ENCODE measurements around the gene PTPRF. TPM values are rescaled to one million over a fixed set of nuclear protein-coding genes. Genes with fewer than 3 reads are reported as not detected.

The PTPRF gene
- polyA plus RNA-seq, 3 donors: not detected

- Histone ChIP-seq H3K27ac (ENCODE audit: low read depth in 1 of 2, low read length in 2 of 2) (no peak overlapping the region), H3K9me3 (replicated peaks in 1 of 2; ENCODE audit: control insufficient read depth in 1 of 2, insufficient read depth in 1 of 2, low read length in 2 of 2) (peaks cover 6 to 22% of the 10 kb centered on the region in 2 donors), H3K4me1 (ENCODE audit: control insufficient read depth in 1 of 2, insufficient read depth in 2 of 2, low read length in 2 of 2) (no peaks in the 10 kb centered on the region), H2AFZ (ENCODE audit: insufficient read depth, low read depth, low read length, poor library complexity, severe bottlenecking) (no peak overlapping the region), H3K4me2 (replicated peaks; ENCODE audit: extremely low read depth, low read length, poor library complexity, severe bottlenecking) (no peak overlapping the region), H3K36me3 (replicated peaks in 1 of 2; ENCODE audit: control insufficient read depth in 1 of 2, insufficient read depth in 2 of 2, low read length in 2 of 2) (no peaks in the 10 kb centered on the region), H3K27me3 (ENCODE audit: control insufficient read depth in 2 of 2, insufficient read depth in 2 of 2, low read length in 2 of 2) (peaks cover 0 to 3% of the 10 kb centered on the region in 2 donors), H3K9ac (ENCODE audit: insufficient read depth, low read length, poor library complexity, severe bottlenecking) (no peak overlapping the region), H3K4me3 (replicated peaks in 1 of 3; ENCODE audit: low read depth in 2 of 3, low read length in 3 of 3) (no peak overlapping the region), H4K20me1 (ENCODE audit: insufficient read depth, low read length) (no peaks in the 10 kb centered on the region), H3K79me2 (ENCODE audit: insufficient read depth, low read length) (no peaks in the 10 kb centered on the region)
- no peak overlapping the region for H3K27ac Mint-ChIP-seq
- intact Hi-C loops (cut with micrococcal nuclease): no loop called here
- no peaks in the 10 kb centered on the region for H3K4me1 Mint-ChIP-seq
- H3K27me3 Mint-ChIP-seq (ENCODE audit: low read depth in 3 of 3): peaks cover 2 to 15% (median 3%) of the 10 kb centered on the region in 3 donors
- H3K36me3 Mint-ChIP-seq: no peaks in the 10 kb centered on the region
- no peak for TF ChIP-seq CTCF (IDR thresholded peaks at IDR 0.05)
- peaks cover 16 to 37% (median 29%) of the 10 kb centered on the region in 7 donors for H3K9me3 Mint-ChIP-seq
- WGBS (ENCODE audit: insufficient coverage): 86% methylated on average over 1 of the region's 2 CpGs
- DNase-seq: no peak
- no peak overlapping the region for H3K4me3 Mint-ChIP-seq
Observed at GRCh38 chr1:43492826-43493225, 37.9 kb upstream of the PTPRF start.

GRCh38 chr1:43493661-43494450, 36.8 kb upstream of the PTPRF start:
- Histone ChIP-seq H3K79me2 (ENCODE audit: insufficient read depth, low read length) (no peaks in the 10 kb centered on the region), H3K27me3 (ENCODE audit: control insufficient read depth in 2 of 2, insufficient read depth in 2 of 2, low read length in 2 of 2) (peaks cover 0 to 3% of the 10 kb centered on the region in 2 donors), H3K9me3 (replicated peaks in 1 of 2; ENCODE audit: control insufficient read depth in 1 of 2, insufficient read depth in 1 of 2, low read length in 2 of 2) (peaks cover 0 to 19% of the 10 kb centered on the region in 2 donors), H4K20me1 (ENCODE audit: insufficient read depth, low read length) (no peaks in the 10 kb centered on the region), H3K4me3 (replicated peaks in 1 of 3; ENCODE audit: low read depth in 2 of 3, low read length in 3 of 3) (no peak overlapping the region), H2AFZ (ENCODE audit: insufficient read depth, low read depth, low read length, poor library complexity, severe bottlenecking) (no peak overlapping the region), H3K27ac (ENCODE audit: low read depth in 1 of 2, low read length in 2 of 2) (no peak overlapping the region), H3K36me3 (replicated peaks in 1 of 2; ENCODE audit: control insufficient read depth in 1 of 2, insufficient read depth in 2 of 2, low read length in 2 of 2) (no peaks in the 10 kb centered on the region), H3K4me2 (replicated peaks; ENCODE audit: extremely low read depth, low read length, poor library complexity, severe bottlenecking) (no peak overlapping the region), H3K4me1 (ENCODE audit: control insufficient read depth in 1 of 2, insufficient read depth in 2 of 2, low read length in 2 of 2) (no peaks in the 10 kb centered on the region), H3K9ac (ENCODE audit: insufficient read depth, low read length, poor library complexity, severe bottlenecking) (no peak overlapping the region)
- Mint-ChIP-seq H3K4me1 (no peaks in the 10 kb centered on the region), H3K36me3 (no peaks in the 10 kb centered on the region), H3K4me3 (no peak overlapping the region), H3K27ac (peak overlapping the region in 1 of 7 donors; percentile 71), H3K9me3 (peaks cover 14 to 28% (median 21%) of the 10 kb centered on the region in 7 donors), H3K27me3 (ENCODE audit: low read depth in 3 of 3) (peaks cover 2 to 15% (median 3%) of the 10 kb centered on the region in 3 donors)
- no peak for TF ChIP-seq CTCF (IDR thresholded peaks at IDR 0.05)
- intact Hi-C loops (cut with micrococcal nuclease): no loop called here
- 81% methylated on average over 6 of the region's 11 CpGs for WGBS (ENCODE audit: insufficient coverage)
- no peak for DNase-seq
